WTC11 (cell line): Measurements from ENCODE around the gene MACROD2. TPM values are rescaled to one million over a fixed set of nuclear protein-coding genes. Genes with fewer than 3 reads are reported as not detected.

Experiments used
- ATAC-seq: fragments of 200-7000 bp; cut with Tn5 transposase; 2 replicates; pipeline ENCODE4 v1.10.0; 2021; ENCODE audit warnings: mild to moderate bottlenecking, moderate library complexity
- CTCF ChIA-PET: fragments of 300-600 bp; sonication (Branson Sonifier 250); formaldehyde crosslinking; loops from one replicate; lab custom pipeline; 2021; ENCODE audit warnings: antibody characterized with exemption; lab: Charles Lee
- POLR2A ChIA-PET: fragments of 350-600 bp; sonication (Branson Sonifier 250); formaldehyde crosslinking; loops from one replicate; lab custom pipeline; 2021; ENCODE audit warnings: antibody characterized with exemption; lab: Charles Lee
- DNase-seq: peaks from one replicate; pipeline ENCODE4 v3.0.0; 2021; ENCODE audit warnings: low spot score
- H3K27ac Mint-ChIP-seq: 2 replicates; pipeline ENCODE4 v1.8.0; 2021; ENCODE audit warnings: mixed read lengths
- H3K27me3 Mint-ChIP-seq: 2 replicates; pipeline ENCODE4 v1.8.0; 2021; ENCODE audit warnings: low read depth, mild to moderate bottlenecking, moderate library complexity, mixed read lengths
- H3K36me3 Mint-ChIP-seq: 2 replicates; pipeline ENCODE4 v1.8.0; 2021; ENCODE audit warnings: mixed read lengths
- H3K4me1 Mint-ChIP-seq: 2 replicates; pipeline ENCODE4 v1.8.0; 2022; ENCODE audit warnings: mixed read lengths
- H3K4me3 Mint-ChIP-seq: 2 replicates; pipeline ENCODE4 v1.8.0; 2021; ENCODE audit warnings: mild to moderate bottlenecking, moderate library complexity, mixed read lengths
- H3K9me3 Mint-ChIP-seq: 2 replicates; pipeline ENCODE4 v1.8.0; 2021; ENCODE audit warnings: mixed read lengths
- AFF4 ChIP-seq: sonication (generic); formaldehyde crosslinking; IDR thresholded peaks from 2 replicates; pipeline ENCODE4 v1.8.1; 2023; ENCODE audit warnings: mild to moderate bottlenecking, missing genetic modification reagents, borderline replicate concordance
- ATF6 ChIP-seq: sonication (generic); formaldehyde crosslinking; IDR thresholded peaks from 2 replicates; pipeline ENCODE4 v1.8.1; 2023; ENCODE audit warnings: mild to moderate bottlenecking, missing genetic modification reagents
- FOXK1 ChIP-seq: sonication (generic); formaldehyde crosslinking; IDR thresholded peaks from 2 replicates; pipeline ENCODE4 v1.8.0; 2022; ENCODE audit warnings: mild to moderate bottlenecking, moderate library complexity, missing genetic modification reagents
- GRHL2 ChIP-seq: fragments of 250-450 bp; sonication (Bioruptor Pico); IDR thresholded peaks from 2 replicates; pipeline ENCODE4 v1.8.0; 2022; ENCODE audit warnings: mild to moderate bottlenecking, moderate library complexity; ENCODE audit not compliant: insufficient replicate concordance, severe bottlenecking
- OVOL2 ChIP-seq: fragments of 250-450 bp; sonication (Bioruptor Pico); IDR thresholded peaks from 2 replicates; pipeline ENCODE4 v1.9.0; 2021; ENCODE audit warnings: mild to moderate bottlenecking, borderline replicate concordance
- PREB ChIP-seq: sonication (generic); formaldehyde crosslinking; IDR thresholded peaks from 2 replicates; pipeline ENCODE4 v1.8.1; 2022; ENCODE audit warnings: mild to moderate bottlenecking, missing genetic modification reagents, moderate library complexity, borderline replicate concordance
- USF1 ChIP-seq: sonication (generic); formaldehyde crosslinking; IDR thresholded peaks from 2 replicates; pipeline ENCODE4 v1.8.0; 2022; ENCODE audit warnings: mild to moderate bottlenecking, missing genetic modification reagents
- ZNF232 ChIP-seq: sonication (generic); formaldehyde crosslinking; IDR thresholded peaks from 2 replicates; pipeline ENCODE4 v1.8.0; 2022; ENCODE audit warnings: mild to moderate bottlenecking, missing genetic modification reagents
- ZNF281 ChIP-seq: sonication (generic); formaldehyde crosslinking; IDR thresholded peaks from 2 replicates; pipeline ENCODE4 v1.8.0; 2023; ENCODE audit warnings: mild to moderate bottlenecking, missing genetic modification reagents
- ZNF317 ChIP-seq: sonication (generic); formaldehyde crosslinking; IDR thresholded peaks from 2 replicates; pipeline ENCODE4 v1.8.1; 2023; ENCODE audit warnings: low read depth, mild to moderate bottlenecking, moderate library complexity, missing genetic modification reagents, borderline replicate concordance
- ZNF425 ChIP-seq: fragments of 250-450 bp; sonication (Bioruptor Pico); conservative IDR thresholded peaks from 2 replicates; pipeline ENCODE4 v1.9.0; 2021; ENCODE audit warnings: mild to moderate bottlenecking
- total RNA-seq: library from RNA; stranded (reverse); gene quantifications from 3 replicates; pipeline ENCODE4 v1.2.3, GENCODE V29; 2021

Gene MACROD2
- total RNA-seq, 1 experiment from 2014 or later, result 4.1 TPM

- TF ChIP-seq PREB (no peak), GRHL2 (CRISPR knock-in tag) (no peak)
Measured at GRCh38 chr20:15613530-15613929, 1618.2 kb downstream of the MACROD2 start (continued).

- H3K4me3 Mint-ChIP-seq, result no peak overlapping the region
- H3K36me3 Mint-ChIP-seq, result no peaks in the 10 kb centered on the region
- no peaks in the 10 kb centered on the region for H3K27me3 Mint-ChIP-seq
- H3K27ac Mint-ChIP-seq, result no peak overlapping the region
- ChIA-PET CTCF (no interaction called here), POLR2A (no interaction called here)
- no peak for ATAC-seq
- no peak for DNase-seq
- H3K4me1 Mint-ChIP-seq, result peaks cover 35% of the 10 kb centered on the region
- peaks cover 8% of the 10 kb centered on the region; the same call in 1 of the 2 replicates for H3K9me3 Mint-ChIP-seq
- no peak for TF ChIP-seq ZNF232 (CRISPR knock-in tag)
- TF ChIP-seq ATF6 (CRISPR knock-in tag), result no peak
Measured at GRCh38 chr20:15616626-15617025, 1621.3 kb downstream of the MACROD2 start.

GRCh38 chr20:15618110-15618509 is 1622.8 kb downstream of the MACROD2 start:
- Mint-ChIP-seq H3K4me3 (no peak overlapping the region), H3K27ac (no peak overlapping the region), H3K36me3 (no peaks in the 10 kb centered on the region), H3K9me3 (peaks cover 16% of the 10 kb centered on the region), H3K4me1 (peaks cover 29% of the 10 kb centered on the region), H3K27me3 (no peaks in the 10 kb centered on the region)
- no peak for DNase-seq
- TF ChIP-seq ZNF317, result no peak
- TF ChIP-seq USF1 (CRISPR knock-in tag), result no peak
- no peak for TF ChIP-seq AFF4 (CRISPR knock-in tag)
- no peak for TF ChIP-seq ZNF425
- no peak for TF ChIP-seq ZNF281 (CRISPR knock-in tag)
- TF ChIP-seq OVOL2 (CRISPR knock-in tag), result no peak
- no peak for TF ChIP-seq FOXK1 (CRISPR knock-in tag)
- no peak for ATAC-seq
- ChIA-PET CTCF (interaction anchor here (0.8 to 1.2 kb wide), 2 partner anchors 9 to 127 kb away, joined by 3 read pairs; no protein-coding TSS in a partner anchor), POLR2A (no interaction called here)
